ENCODE results near the gene LTBP3.

The LTBP3 gene

GRCh38 chr11:65524014-65524740 is 34.0 kb downstream of the LTBP3 start:
- CTCF ChIA-PET: interaction anchor here (2.2 to 2.5 kb wide), 2 partner anchors 16 to 69 kb away, joined by 11 read pairs; no protein-coding TSS in a partner anchor
- H3K27ac ChIP-seq (ENCODE audit: extremely low read depth, low read depth, low read length): no peak overlapping the region
- POLR2A ChIA-PET: interaction anchor here (0.7 to 2.3 kb wide), 13 partner anchors 8 to 262 kb away, joined by 3 to 9 read pairs (median 4); partner anchors contain the start of genes FRMD8, MAP3K11, PCNX3 and POLA2

More at GRCh38 chr11:65524014-65524740, 34.0 kb downstream of the LTBP3 start:
- peaks cover 0 to 32% of the 10 kb centered on the region in 2 experiments; a peak in 1 of 3 replicates for H3K36me3 ChIP-seq (ENCODE audit: control insufficient read depth in 2 of 2, insufficient read depth in 1 of 2, low read length in 2 of 2)
- H3K4me1 ChIP-seq (ENCODE audit: control insufficient read depth, insufficient read depth, low read length): peaks cover 4% of the 10 kb centered on the region; the same call in 1 of the 2 replicates
- no peaks in the 10 kb centered on the region for H3K9me3 ChIP-seq (ENCODE audit: control insufficient read depth, insufficient read depth, low read depth, low read length)
- no peak overlapping the region for H3K4me3 ChIP-seq (ENCODE audit: low read depth, low read length)
- TF ChIP-seq HIC1 (tag by site-specific recombination; IDR thresholded peaks at IDR 0.05): no peak
- TF ChIP-seq ZNF623 (tag by site-specific recombination; IDR thresholded peaks at IDR 0.05): no peak
- no peak for TF ChIP-seq SETDB1 (IDR thresholded peaks at IDR 0.05; ENCODE audit: insufficient read length, low read length)
- no peak for TF ChIP-seq ZNF132 (tag by site-specific recombination; IDR thresholded peaks at IDR 0.05; ENCODE audit: borderline replicate concordance)
- TF ChIP-seq ZNF366 (tag by site-specific recombination; conservative IDR thresholded peaks at IDR 0.05): peak; percentile 57
- peak; percentile 41 for TF ChIP-seq ZNF398 (tag by site-specific recombination; IDR thresholded peaks at IDR 0.05)
- peak; percentile 22; the same call in 1 of the 2 replicates for TF ChIP-seq EGR2 (tag by site-specific recombination; IDR thresholded peaks at IDR 0.05; ENCODE audit: low read depth)
- TF ChIP-seq ZNF843 (tag by site-specific recombination; IDR thresholded peaks at IDR 0.05): no peak
- peak; percentile 65; the same call in 1 of the 2 replicates for TF ChIP-seq ZSCAN16 (tag by site-specific recombination; IDR thresholded peaks at IDR 0.05)
- no peak for TF ChIP-seq ZNF645 (tag by site-specific recombination; IDR thresholded peaks at IDR 0.05)
- peak; percentile 40; the same call in 1 of the 2 replicates for TF ChIP-seq ZNF311 (tag by site-specific recombination; IDR thresholded peaks at IDR 0.05; ENCODE audit: borderline replicate concordance)
- TF ChIP-seq ZFHX2 (tag by site-specific recombination; conservative IDR thresholded peaks at IDR 0.05): peak; percentile 33; the same call in 1 of the 2 replicates
- TF ChIP-seq PRDM10 (tag by site-specific recombination; IDR thresholded peaks at IDR 0.05): peak; percentile 33; the same call in 1 of the 2 replicates
- TF ChIP-seq ZNF112 (tag by site-specific recombination; IDR thresholded peaks at IDR 0.05): no peak
- TF ChIP-seq PRDM2 (tag by site-specific recombination; IDR thresholded peaks at IDR 0.05; ENCODE audit: borderline replicate concordance): no peak
- TF ChIP-seq ZNF433 (tag by site-specific recombination; IDR thresholded peaks at IDR 0.05; ENCODE audit: low read depth): no peak
- no peak for TF ChIP-seq ZNF114 (tag by site-specific recombination; IDR thresholded peaks at IDR 0.05)

Measured in HEK293 (cell line).